PC-9 (cell line): Measurements from ENCODE around the gene HPCAL1. TPM values are rescaled to one million over a fixed set of nuclear protein-coding genes. Genes with fewer than 3 reads are reported as not detected.

Source experiments
- BruUV-seq: library from RNA; stranded (reverse); fragments of 400-500 nt; replicated peaks from 2 replicates; lab custom pipeline; 2021; lab: Mats Ljungman, UMichigan
- CTCF ChIA-PET: fragments of 300-600 bp; sonication (Branson Sonifier 250); formaldehyde crosslinking; loops from one replicate; lab custom pipeline; 2022; ENCODE audit warnings: antibody characterized with exemption; lab: Charles Lee
- POLR2A ChIA-PET: fragments of 300-600 bp; sonication (Branson Sonifier 250); formaldehyde crosslinking; loops from one replicate; lab custom pipeline; 2022; ENCODE audit warnings: antibody characterized with exemption; ENCODE audit not compliant: unreplicated experiment; lab: Charles Lee
- DNase-seq, 2 experiments: peaks; one replicate each; pipeline versions ENCODE4 v3.0.0 to v3.0.0-alpha.2; 2015 to 2022; ENCODE audit warnings: mixed read lengths in 1 of 2
- H2AFZ ChIP-seq: fragments of 200-600 bp; sonication (generic); 2 replicates; pipeline ENCODE4 v1.8.1; 2017; ENCODE audit warnings: antibody characterized with exemption
- H3F3A ChIP-seq: fragments of 200-600 bp; sonication (generic); 2 replicates; pipeline ENCODE4 v1.8.1; 2017; ENCODE audit warnings: antibody characterized with exemption, mild to moderate bottlenecking, low read depth; ENCODE audit not compliant: insufficient read depth
- H3K27ac ChIP-seq: fragments of 200-600 bp; sonication (generic); 2 replicates; pipeline ENCODE4 v1.6.1; 2016; ENCODE audit warnings: mixed run types
- H3K27me3 ChIP-seq: fragments of 200-600 bp; sonication (generic); 2 replicates; pipeline ENCODE4 v1.6.1; 2016; ENCODE audit warnings: low read depth, mixed run types; ENCODE audit not compliant: insufficient read depth
- H3K36me3 ChIP-seq: fragments of 200-600 bp; sonication (generic); 2 replicates; pipeline ENCODE4 v1.6.1; 2016; ENCODE audit warnings: low read depth, mixed run types
- H3K4me1 ChIP-seq: fragments of 200-600 bp; sonication (generic); replicated peaks from 2 replicates; pipeline ENCODE4 v1.6.1; 2016; ENCODE audit warnings: mixed run types; ENCODE audit not compliant: insufficient read depth
- H3K4me2 ChIP-seq: fragments of 200-600 bp; sonication (generic); 2 replicates; pipeline ENCODE4 v1.6.1; 2017; ENCODE audit warnings: mixed run types
- H3K4me3 ChIP-seq: fragments of 200-600 bp; sonication (generic); 2 replicates; pipeline ENCODE4 v1.6.1; 2016; ENCODE audit warnings: mixed run types
- H3K79me2 ChIP-seq: fragments of 200-600 bp; sonication (generic); 2 replicates; pipeline ENCODE4 v1.6.1; 2017; ENCODE audit warnings: low read depth, mixed run types
- H3K9me2 ChIP-seq: fragments of 200-600 bp; sonication (generic); 2 replicates; pipeline ENCODE4 v1.8.1; 2017; ENCODE audit warnings: mild to moderate bottlenecking; ENCODE audit not compliant: insufficient read depth
- H3K9me3 ChIP-seq: fragments of 200-600 bp; sonication (generic); 2 replicates; pipeline ENCODE4 v1.8.1; 2016; ENCODE audit warnings: low read depth; ENCODE audit not compliant: insufficient read depth
- H4K20me1 ChIP-seq: fragments of 200-600 bp; sonication (generic); 2 replicates; pipeline ENCODE4 v1.8.1; 2017; ENCODE audit not compliant: insufficient read depth
- EZH2 ChIP-seq: fragments of 200-600 bp; sonication (generic); IDR thresholded peaks from 2 replicates; pipeline ENCODE4 v1.8.0; 2017; ENCODE audit warnings: antibody characterized with exemption, low read depth
- intact Hi-C: fragments of 100-400 bp; cut with micrococcal nuclease; formaldehyde crosslinking; loops from one replicate; pipeline ENCODE4 v1.10.0; 2022; ENCODE audit not compliant: unreplicated experiment
- total RNA-seq: library from RNA; stranded (reverse); gene quantifications from 2 replicates; pipeline ENCODE4 v1.2.3, GENCODE V29; 2021
- TF ChIP-seq, protein P1 (sequence below): fragments of 200-600 bp; sonication (generic); conservative IDR thresholded peaks from 2 replicates; pipeline ENCODE4 v1.6.1; 2017; ENCODE audit warnings: mixed run types, antibody characterized with exemption, mild to moderate bottlenecking, moderate library complexity

Gene HPCAL1
- total RNA-seq, 1 experiment from 2014 or later, result 105 TPM

DNA sequence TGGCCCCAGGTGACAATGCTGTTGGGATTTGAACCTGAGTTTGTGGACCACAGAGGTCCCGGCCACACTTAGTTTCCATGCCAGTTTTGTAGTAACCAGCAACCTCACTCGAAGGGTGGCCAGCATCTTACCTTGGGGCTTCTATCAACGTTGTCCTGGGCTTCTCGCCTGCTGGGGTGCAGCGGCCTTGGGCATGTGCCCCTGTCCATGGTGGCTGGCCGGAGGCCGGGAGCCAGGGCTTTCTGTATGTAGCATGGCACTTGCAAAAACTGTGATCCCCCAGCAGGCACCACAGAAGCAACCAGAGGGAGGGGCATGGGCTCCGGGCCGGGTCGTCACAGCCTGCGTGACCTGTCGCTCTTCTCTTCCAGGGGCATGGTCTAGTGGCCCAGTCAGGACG, 93.8 kb downstream of the HPCAL1 start:
- ChIA-PET POLR2A (no interaction called here), CTCF (no interaction called here)
- no peak overlapping the region for H3K4me3 ChIP-seq
- peaks cover 81% of the 10 kb centered on the region for H3K79me2 ChIP-seq
- no peak overlapping the region for H2AFZ ChIP-seq
- peaks cover 40% of the 10 kb centered on the region for H4K20me1 ChIP-seq
- H3K4me2 ChIP-seq, result no peak overlapping the region
- no peaks in the 10 kb centered on the region for H3K27me3 ChIP-seq
- peaks cover 7% of the 10 kb centered on the region for H3K36me3 ChIP-seq
- TF ChIP-seq, protein P1, sequence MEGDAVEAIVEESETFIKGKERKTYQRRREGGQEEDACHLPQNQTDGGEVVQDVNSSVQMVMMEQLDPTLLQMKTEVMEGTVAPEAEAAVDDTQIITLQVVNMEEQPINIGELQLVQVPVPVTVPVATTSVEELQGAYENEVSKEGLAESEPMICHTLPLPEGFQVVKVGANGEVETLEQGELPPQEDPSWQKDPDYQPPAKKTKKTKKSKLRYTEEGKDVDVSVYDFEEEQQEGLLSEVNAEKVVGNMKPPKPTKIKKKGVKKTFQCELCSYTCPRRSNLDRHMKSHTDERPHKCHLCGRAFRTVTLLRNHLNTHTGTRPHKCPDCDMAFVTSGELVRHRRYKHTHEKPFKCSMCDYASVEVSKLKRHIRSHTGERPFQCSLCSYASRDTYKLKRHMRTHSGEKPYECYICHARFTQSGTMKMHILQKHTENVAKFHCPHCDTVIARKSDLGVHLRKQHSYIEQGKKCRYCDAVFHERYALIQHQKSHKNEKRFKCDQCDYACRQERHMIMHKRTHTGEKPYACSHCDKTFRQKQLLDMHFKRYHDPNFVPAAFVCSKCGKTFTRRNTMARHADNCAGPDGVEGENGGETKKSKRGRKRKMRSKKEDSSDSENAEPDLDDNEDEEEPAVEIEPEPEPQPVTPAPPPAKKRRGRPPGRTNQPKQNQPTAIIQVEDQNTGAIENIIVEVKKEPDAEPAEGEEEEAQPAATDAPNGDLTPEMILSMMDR, result no peak
- TF ChIP-seq EZH2, result no peak
- H3K27ac ChIP-seq, result no peak overlapping the region
- no peaks in the 10 kb centered on the region for H3K9me2 ChIP-seq
- no peaks in the 10 kb centered on the region for H3K9me3 ChIP-seq
- peaks cover 34% of the 10 kb centered on the region for H3K4me1 ChIP-seq
- no TSS peak for BruUV-seq
- peaks cover 37% of the 10 kb centered on the region; the same call in 1 of the 2 replicates for H3F3A ChIP-seq
- intact Hi-C loops, result no loop called here
- DNase-seq, result no peak

DNA sequence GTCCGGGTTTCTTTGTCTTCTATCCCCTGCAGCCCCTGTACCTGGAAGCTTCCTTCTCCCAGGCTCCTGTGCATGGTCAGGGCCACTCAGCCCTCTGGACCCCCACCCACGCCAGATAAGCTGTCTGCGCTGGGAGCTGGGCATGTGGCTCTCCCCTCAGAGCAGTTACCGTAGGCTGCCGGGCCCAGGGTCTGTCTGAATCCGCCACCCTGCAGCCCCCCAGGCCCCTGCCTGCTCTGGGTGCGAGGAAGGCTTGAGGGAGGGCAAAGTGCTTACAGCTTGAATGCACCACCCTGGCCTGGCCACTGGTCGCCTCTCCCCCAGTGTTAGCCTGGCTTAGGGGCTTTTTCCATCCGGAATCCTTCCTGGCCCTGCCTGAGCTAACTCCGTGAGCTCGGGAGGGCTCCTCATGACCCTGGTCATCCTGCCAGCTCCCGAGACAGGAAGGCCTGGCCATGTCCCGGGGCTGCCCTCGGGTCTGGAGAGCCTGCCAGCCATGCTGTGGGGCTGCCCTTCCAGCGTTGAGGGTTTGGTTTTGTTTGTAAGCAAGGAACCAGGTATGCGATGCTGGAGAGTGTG, 94.7 kb downstream of the HPCAL1 start:
- no TSS peak for BruUV-seq
- Histone ChIP-seq H3K36me3 (peaks cover 7% of the 10 kb centered on the region), H3K79me2 (peaks cover 81% of the 10 kb centered on the region), H2AFZ (no peak overlapping the region), H3F3A (peaks cover 37% of the 10 kb centered on the region), H3K4me2 (no peak overlapping the region), H3K27ac (no peak overlapping the region), H3K4me1 (peaks cover 39% of the 10 kb centered on the region), H3K9me3 (no peaks in the 10 kb centered on the region), H4K20me1 (peaks cover 41% of the 10 kb centered on the region), H3K27me3 (no peaks in the 10 kb centered on the region), H3K4me3 (no peak overlapping the region), H3K9me2 (no peaks in the 10 kb centered on the region)
- ChIA-PET POLR2A (interaction anchor here (0.7 kb wide), 1 partner anchor 8 kb away, joined by 3 read pairs; no protein-coding TSS in a partner anchor), CTCF (no interaction called here)
- intact Hi-C loops, result no loop called here
- no peak for DNase-seq
- TF ChIP-seq, protein P1, result no peak
- TF ChIP-seq EZH2, result no peak

- peaks cover 7% of the 10 kb centered on the region for H3K36me3 ChIP-seq
- no peak overlapping the region for H3K4me2 ChIP-seq
- H3F3A ChIP-seq, result peaks cover 38% of the 10 kb centered on the region
- H3K27me3 ChIP-seq, result no peaks in the 10 kb centered on the region
- peaks cover 81% of the 10 kb centered on the region for H3K79me2 ChIP-seq
- H3K4me3 ChIP-seq, result no peak overlapping the region
- CTCF ChIA-PET, result no interaction called here
- H2AFZ ChIP-seq, result no peak overlapping the region
- DNase-seq, result no peak
- H3K9me3 ChIP-seq, result no peaks in the 10 kb centered on the region
- no peaks in the 10 kb centered on the region for H3K9me2 ChIP-seq
- H3K4me1 ChIP-seq, result peaks cover 39% of the 10 kb centered on the region
- BruUV-seq, result no TSS peak
- intact Hi-C loops, result no loop called here
- no peak overlapping the region for H3K27ac ChIP-seq
- TF ChIP-seq, protein P1, result no peak
- TF ChIP-seq EZH2, result no peak
- H4K20me1 ChIP-seq, result peaks cover 36% of the 10 kb centered on the region
- POLR2A ChIA-PET, result interaction anchor here (0.7 kb wide), 1 partner anchor 8 kb away, joined by 3 read pairs; no protein-coding TSS in a partner anchor
These were observed 95.2 kb downstream of the HPCAL1 start for GRCh38 chr2:10397878-10398277.
